ENCODE measurements around the gene ZNF79.

- TF ChIP-seq BHLHE40 (IDR thresholded peaks at IDR 0.05; ENCODE audit: borderline replicate concordance) (no peak), ELF4 (IDR thresholded peaks at IDR 0.05) (no peak), NFRKB (IDR thresholded peaks at IDR 0.05) (no peak)
These were observed 65.4 kb downstream of the ZNF79 start for GRCh38 chr9:127489471-127490115.

All from HEK293T (cell line).